Spleen (tissue), 7 donors: ENCODE measurements around the gene TFAP2B.

Experiments used
- CTCF ChIP-seq, 11 experiments: fragments of 200-600 bp in 7 of 11; fragments of 450-650 bp in 4 of 11; sonication (generic) in 4 of 11; IDR thresholded peaks in 8 of 11; conservative IDR thresholded peaks in 3 of 11; 1 replicate in 7 of 11; 2 replicates in 4 of 11; pipeline versions ENCODE4 v1.4.0 to v1.8.0; 2016 to 2021; ENCODE audit warnings: antibody characterized with exemption in 11 of 11, inconsistent platforms in 4 of 11, mild to moderate bottlenecking in 1 of 11
- POLR2AphosphoS5 ChIP-seq, 3 donors: sonication (generic); formaldehyde crosslinking; IDR thresholded peaks; one replicate each; pipeline ENCODE4 v1.5.1; 2017; ENCODE audit warnings: antibody characterized with exemption in 3 of 3
- donor health status: DM: no; HTN: no; CAD: no; lungs with moderate emphysema.
- donor health status: DM: no; HTN: no; CAD: no.
- donor health status: DM: no; HTN: no; CAD: no.

DNA sequence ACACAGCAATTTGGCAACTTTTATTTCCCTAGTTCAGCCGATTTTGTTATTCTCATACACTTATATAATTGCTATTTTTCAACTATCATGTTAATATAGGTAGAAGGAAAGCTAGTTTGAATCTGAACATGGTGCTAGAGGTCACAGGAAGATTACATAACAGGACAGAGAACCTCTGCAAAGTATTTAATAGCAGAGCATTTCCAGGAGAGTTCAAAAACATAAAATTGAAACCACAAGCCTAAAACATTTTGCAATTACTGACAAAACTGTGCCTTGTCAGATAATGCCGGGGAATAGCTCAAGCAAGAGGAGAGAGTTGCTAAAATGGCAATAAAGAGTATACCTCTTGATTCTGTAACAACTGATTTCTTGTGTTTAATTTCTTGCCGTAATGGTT is 70.8 kb downstream of the TFAP2B start:
- no peak for TF ChIP-seq CTCF (IDR thresholded peaks at IDR 0.05 in 8 of 11, conservative IDR thresholded peaks at IDR 0.05 in 3 of 11)
- TF ChIP-seq POLR2AphosphoS5 (IDR thresholded peaks at IDR 0.05), result no peak
